Muscle of leg (tissue), 11 donors: ENCODE measurements around the gene COBL. TPM values are rescaled to one million over a fixed set of nuclear protein-coding genes. Genes with fewer than 3 reads are reported as not detected.

ENCODE experiments used
- DNase-seq: peaks from one replicate; pipeline ENCODE4 v3.0.0; 2013
- H3K27ac ChIP-seq: one replicate; pipeline ENCODE4 v1.5.1; 2013; ENCODE audit warnings: mild to moderate bottlenecking, low read length, control low read depth
- H3K27me3 ChIP-seq: one replicate; pipeline ENCODE4 v1.6.1; 2013; ENCODE audit warnings: low read length; ENCODE audit not compliant: control insufficient read depth, insufficient read depth
- H3K36me3 ChIP-seq: one replicate; pipeline ENCODE4 v1.6.1; 2013; ENCODE audit warnings: low read length; ENCODE audit not compliant: control insufficient read depth, insufficient read depth
- H3K4me1 ChIP-seq: one replicate; pipeline ENCODE4 v1.6.1; 2013; ENCODE audit warnings: low read length; ENCODE audit not compliant: control insufficient read depth, insufficient read depth
- H3K4me3 ChIP-seq: one replicate; pipeline ENCODE4 v1.5.1; 2013; ENCODE audit warnings: low read length, control low read depth
- H3K9me3 ChIP-seq: replicated peaks from 2 replicates; pipeline ENCODE4 v1.6.1; 2013; ENCODE audit warnings: low read depth, low read length; ENCODE audit not compliant: control insufficient read depth
- WGBS: methylation state at CpG from one replicate; pipeline ENCODE4 v1.1.5; 2013; ENCODE audit warnings: missing lambda C conversion rate; ENCODE audit not compliant: insufficient coverage; 5-methylcytosine and 5-hydroxymethylcytosine counted together
- polyA plus RNA-seq, 8 donors: library from polyadenylated mRNA; unstranded; fragments of 120-200 nt; gene quantifications; one replicate each; pipeline versions ENCODE4 v1.2.1 to v1.2.3, GENCODE V29; 2013; ENCODE audit warnings: inconsistent platforms in 1 of 8, low replicate concordance in 1 of 8; ENCODE audit not compliant: insufficient read length in 8 of 8, insufficient read depth in 1 of 8
- total RNA-seq: library from RNA; stranded (reverse); fragments of 120-200 nt; gene quantifications from one replicate; pipeline ENCODE4 v1.2.4, GENCODE V29; 2013

The COBL gene
- total and polyA plus RNA-seq, 9 donors, result 60.6 to 122 (median 94.2) TPM

GRCh38 chr7:50981743-50982142 is 334.9 kb downstream of the COBL start:
- Histone ChIP-seq H3K4me1 (no peaks in the 10 kb centered on the region), H3K4me3 (no peak overlapping the region), H3K36me3 (no peaks in the 10 kb centered on the region), H3K27me3 (no peaks in the 10 kb centered on the region), H3K9me3 (peaks cover 2% of the 10 kb centered on the region), H3K27ac (no peak overlapping the region)
- WGBS, result 89% methylated on average over 6 of the region's 6 CpGs
- no peak for DNase-seq

- H3K27me3 ChIP-seq, result no peaks in the 10 kb centered on the region
- WGBS, result no CpG with 5 or more reads among the region's 3 CpGs
- no peaks in the 10 kb centered on the region for H3K4me1 ChIP-seq
- no peak overlapping the region for H3K27ac ChIP-seq
- DNase-seq, result no peak
- H3K4me3 ChIP-seq, result no peak overlapping the region
- peaks cover 2% of the 10 kb centered on the region for H3K9me3 ChIP-seq
- H3K36me3 ChIP-seq, result no peaks in the 10 kb centered on the region
Measured at GRCh38 chr7:50980411-50980810, 336.2 kb downstream of the COBL start.

- WGBS, result 100% methylated on average over 1 of the region's 2 CpGs
- H3K36me3 ChIP-seq, result no peaks in the 10 kb centered on the region
- H3K4me1 ChIP-seq, result no peaks in the 10 kb centered on the region
- H3K27ac ChIP-seq, result no peak overlapping the region
- no peak overlapping the region for H3K4me3 ChIP-seq
- H3K9me3 ChIP-seq, result peaks cover 2% of the 10 kb centered on the region
- H3K27me3 ChIP-seq, result no peaks in the 10 kb centered on the region
- DNase-seq, result no peak
Measured at GRCh38 chr7:50978633-50979215, 337.9 kb downstream of the COBL start.

GRCh38 chr7:50977421-50977820 is 339.2 kb downstream of the COBL start:
- no peaks in the 10 kb centered on the region for H3K27me3 ChIP-seq
- no peaks in the 10 kb centered on the region for H3K4me1 ChIP-seq
- H3K4me3 ChIP-seq, result no peak overlapping the region
- H3K36me3 ChIP-seq, result no peaks in the 10 kb centered on the region
- peaks cover 2% of the 10 kb centered on the region for H3K9me3 ChIP-seq
- WGBS, result no CpG with 5 or more reads among the region's 1 CpG
- no peak overlapping the region for H3K27ac ChIP-seq
- no peak for DNase-seq

- WGBS, result no CpG with 5 or more reads among the region's 4 CpGs
- H3K27me3 ChIP-seq, result no peaks in the 10 kb centered on the region
Measured at GRCh38 chr7:50976064-50976463, 340.5 kb downstream of the COBL start.

GRCh38 chr7:50974240-50974639 is 342.4 kb downstream of the COBL start:
- 64% methylated on average over 2 of the region's 5 CpGs for WGBS
- Histone ChIP-seq H3K9me3 (peaks cover 2% of the 10 kb centered on the region), H3K27me3 (no peaks in the 10 kb centered on the region), H3K4me3 (no peak overlapping the region), H3K27ac (no peak overlapping the region), H3K4me1 (no peaks in the 10 kb centered on the region), H3K36me3 (no peaks in the 10 kb centered on the region)
- DNase-seq, result no peak

More at GRCh38 chr7:50976064-50976463, 340.5 kb downstream of the COBL start:
- Histone ChIP-seq H3K4me3 (no peak overlapping the region), H3K36me3 (no peaks in the 10 kb centered on the region), H3K27ac (no peak overlapping the region), H3K4me1 (no peaks in the 10 kb centered on the region), H3K9me3 (peaks cover 2% of the 10 kb centered on the region)
- no peak for DNase-seq

GRCh38 chr7:50973814-50974213 is 342.8 kb downstream of the COBL start:
- peaks cover 2% of the 10 kb centered on the region for H3K9me3 ChIP-seq
- H3K4me1 ChIP-seq, result no peaks in the 10 kb centered on the region
- H3K27ac ChIP-seq, result no peak overlapping the region
- H3K4me3 ChIP-seq, result no peak overlapping the region
- H3K27me3 ChIP-seq, result no peaks in the 10 kb centered on the region
- no peaks in the 10 kb centered on the region for H3K36me3 ChIP-seq
- no peak for DNase-seq
- whole genome bisulfite sequencing, result 89% methylated on average over 6 of the region's 6 CpGs

GRCh38 chr7:50970092-50970491 is 346.5 kb downstream of the COBL start:
- peaks cover 4% of the 10 kb centered on the region for H3K9me3 ChIP-seq
- H3K27me3 ChIP-seq, result no peaks in the 10 kb centered on the region
- H3K27ac ChIP-seq, result no peak overlapping the region
- DNase-seq, result no peak
- no peaks in the 10 kb centered on the region for H3K36me3 ChIP-seq
- no peaks in the 10 kb centered on the region for H3K4me1 ChIP-seq
- no peak overlapping the region for H3K4me3 ChIP-seq
- WGBS, result 73% methylated on average over 5 of the region's 7 CpGs
